NB4 (cell line): ENCODE results near the gene RPS6KA6.

Experiments
- DNase-seq: peaks from one replicate; pipeline ENCODE4 v3.0.0; 2010; ENCODE audit warnings: low read depth
- H3K4me3 ChIP-seq: one replicate; pipeline ENCODE4 v1.5.1; 2011; ENCODE audit warnings: mild to moderate bottlenecking, low read depth, low read length, moderate library complexity
- MYC ChIP-seq: IDR thresholded peaks from 2 replicates; pipeline ENCODE4 v1.6.1; 2011; ENCODE audit warnings: low read depth, low read length
- POLR2A ChIP-seq: IDR thresholded peaks from 2 replicates; pipeline ENCODE4 v1.6.1; 2011; ENCODE audit warnings: mild to moderate bottlenecking; ENCODE audit not compliant: insufficient read length; ENCODE audit errors: extremely low read depth
- TF ChIP-seq, protein P1 (sequence below): IDR thresholded peaks from one replicate; pipeline ENCODE4 v1.5.1; 2012; ENCODE audit warnings: low read depth, low read length
- TF ChIP-seq, protein P2 (sequence below): IDR thresholded peaks from 2 replicates; pipeline ENCODE4 v1.6.1; 2011; ENCODE audit warnings: low read depth, low read length

RPS6KA6 gene

DNA sequence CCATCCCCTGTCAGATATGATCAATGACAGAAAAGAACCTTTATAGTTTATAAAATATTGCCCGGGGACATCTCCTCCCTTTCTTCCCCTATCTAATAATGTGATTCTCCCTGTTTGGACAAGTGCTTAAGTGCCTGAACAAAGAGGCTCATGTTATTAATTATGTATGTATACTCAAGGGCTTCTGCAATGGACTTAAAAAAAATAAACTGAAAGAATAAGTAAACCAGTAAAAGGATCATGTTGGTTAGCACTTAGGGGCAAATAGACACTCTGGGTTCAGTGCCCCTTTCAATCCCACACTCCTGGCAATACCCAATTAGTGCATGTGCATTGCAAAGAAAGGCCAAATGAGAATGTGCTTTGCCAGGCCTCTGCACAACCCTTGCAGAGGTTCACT is 30.7 kb upstream of the RPS6KA6 start:
- no peak overlapping the region for H3K4me3 ChIP-seq
- no peak for DNase-seq
- TF ChIP-seq POLR2A (no peak), MYC (no peak)
- TF ChIP-seq, protein P1, sequence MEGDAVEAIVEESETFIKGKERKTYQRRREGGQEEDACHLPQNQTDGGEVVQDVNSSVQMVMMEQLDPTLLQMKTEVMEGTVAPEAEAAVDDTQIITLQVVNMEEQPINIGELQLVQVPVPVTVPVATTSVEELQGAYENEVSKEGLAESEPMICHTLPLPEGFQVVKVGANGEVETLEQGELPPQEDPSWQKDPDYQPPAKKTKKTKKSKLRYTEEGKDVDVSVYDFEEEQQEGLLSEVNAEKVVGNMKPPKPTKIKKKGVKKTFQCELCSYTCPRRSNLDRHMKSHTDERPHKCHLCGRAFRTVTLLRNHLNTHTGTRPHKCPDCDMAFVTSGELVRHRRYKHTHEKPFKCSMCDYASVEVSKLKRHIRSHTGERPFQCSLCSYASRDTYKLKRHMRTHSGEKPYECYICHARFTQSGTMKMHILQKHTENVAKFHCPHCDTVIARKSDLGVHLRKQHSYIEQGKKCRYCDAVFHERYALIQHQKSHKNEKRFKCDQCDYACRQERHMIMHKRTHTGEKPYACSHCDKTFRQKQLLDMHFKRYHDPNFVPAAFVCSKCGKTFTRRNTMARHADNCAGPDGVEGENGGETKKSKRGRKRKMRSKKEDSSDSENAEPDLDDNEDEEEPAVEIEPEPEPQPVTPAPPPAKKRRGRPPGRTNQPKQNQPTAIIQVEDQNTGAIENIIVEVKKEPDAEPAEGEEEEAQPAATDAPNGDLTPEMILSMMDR, result no peak
- TF ChIP-seq, protein P2, sequence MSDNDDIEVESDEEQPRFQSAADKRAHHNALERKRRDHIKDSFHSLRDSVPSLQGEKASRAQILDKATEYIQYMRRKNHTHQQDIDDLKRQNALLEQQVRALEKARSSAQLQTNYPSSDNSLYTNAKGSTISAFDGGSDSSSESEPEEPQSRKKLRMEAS, result no peak

DNA sequence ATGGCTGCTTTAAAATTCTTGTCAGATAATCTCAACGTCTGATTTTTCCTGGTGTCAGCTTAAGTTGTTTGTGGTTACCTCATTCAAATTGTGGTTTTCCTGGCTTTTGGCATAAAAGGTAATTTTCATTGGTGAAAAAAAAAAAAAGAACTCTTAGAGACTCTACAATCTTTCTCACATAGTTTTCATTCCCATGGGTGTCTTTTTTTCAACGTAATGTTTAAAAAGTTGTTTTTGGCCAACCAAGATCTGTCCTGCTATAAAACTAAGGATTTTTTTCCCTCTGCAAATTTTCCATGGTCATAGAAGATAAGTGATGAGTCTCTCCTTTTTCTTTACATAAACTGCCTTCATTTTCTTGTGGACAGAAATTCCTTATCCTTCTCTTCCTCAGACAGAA is 28.9 kb upstream of the RPS6KA6 start:
- H3K4me3 ChIP-seq, result no peak overlapping the region
- TF ChIP-seq POLR2A (no peak), MYC (no peak)
- TF ChIP-seq, protein P1, result no peak
- TF ChIP-seq, protein P2, result no peak
- no peak for DNase-seq

DNA sequence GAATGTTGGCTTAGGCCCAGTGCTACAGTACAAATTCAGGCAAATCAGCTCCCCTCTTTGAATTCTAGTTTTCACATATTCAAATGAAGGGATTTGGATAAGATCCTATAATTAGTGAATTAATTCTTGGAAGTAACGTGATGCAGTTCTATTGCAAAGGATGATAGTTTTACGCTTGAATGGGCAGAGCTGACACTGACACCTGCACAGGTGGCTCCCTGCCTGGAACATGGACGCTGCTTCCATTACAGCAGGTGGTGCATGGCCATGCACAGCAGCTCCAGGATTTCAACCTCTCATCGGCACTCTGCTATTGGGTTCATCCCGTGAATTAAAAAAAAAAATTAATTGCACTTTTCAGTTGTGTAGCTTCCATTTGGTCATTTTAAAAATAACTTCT is 28.4 kb upstream of the RPS6KA6 start:
- TF ChIP-seq, protein P1, result no peak
- TF ChIP-seq POLR2A, result no peak
- TF ChIP-seq MYC, result no peak
- TF ChIP-seq, protein P2, result no peak
- H3K4me3 ChIP-seq, result no peak overlapping the region
- no peak for DNase-seq

DNA sequence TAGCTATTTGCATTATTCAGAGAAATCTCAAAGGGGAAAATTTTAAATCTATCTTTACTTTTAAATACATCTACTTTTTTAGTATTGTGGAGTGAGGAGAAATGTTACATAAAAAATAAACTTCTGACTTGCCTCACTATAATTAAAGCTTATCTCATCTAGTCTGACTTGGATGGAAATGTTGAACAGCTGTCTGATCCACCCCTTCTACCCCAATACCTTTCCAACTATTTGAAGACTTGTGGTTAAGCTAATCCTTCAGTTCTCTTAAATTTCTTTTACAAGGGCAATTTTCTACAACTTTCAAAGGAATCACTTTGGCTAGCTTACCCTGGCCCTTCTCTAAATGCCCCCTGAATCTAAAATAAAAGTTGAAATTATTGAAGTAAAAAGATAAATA is 17.3 kb upstream of the RPS6KA6 start:
- H3K4me3 ChIP-seq, result no peak overlapping the region
- TF ChIP-seq, protein P2, result no peak
- TF ChIP-seq POLR2A (no peak), MYC (no peak)
- TF ChIP-seq, protein P1, result no peak
- no peak for DNase-seq

DNA sequence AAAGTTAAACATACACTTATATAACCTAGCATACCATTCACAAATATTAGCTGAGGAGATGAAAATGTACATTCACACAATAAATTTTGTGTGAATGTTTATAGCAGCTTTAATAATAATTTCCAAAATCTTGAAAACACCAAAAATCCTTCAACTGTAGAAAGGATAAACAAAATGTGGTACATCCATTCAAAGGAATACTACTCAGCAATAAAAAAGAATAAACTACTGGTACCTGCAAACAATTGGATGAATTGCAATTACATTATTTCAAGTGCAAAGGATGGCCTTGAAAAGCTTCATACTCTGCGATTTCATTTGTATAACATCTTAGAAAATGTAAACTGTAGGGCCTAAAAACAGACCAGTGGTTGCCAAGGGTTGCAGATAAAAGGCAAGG is 11.7 kb upstream of the RPS6KA6 start:
- no peak for DNase-seq
- no peak overlapping the region for H3K4me3 ChIP-seq
- TF ChIP-seq, protein P1, result no peak
- TF ChIP-seq MYC (no peak), POLR2A (no peak)
- TF ChIP-seq, protein P2, result no peak

DNA sequence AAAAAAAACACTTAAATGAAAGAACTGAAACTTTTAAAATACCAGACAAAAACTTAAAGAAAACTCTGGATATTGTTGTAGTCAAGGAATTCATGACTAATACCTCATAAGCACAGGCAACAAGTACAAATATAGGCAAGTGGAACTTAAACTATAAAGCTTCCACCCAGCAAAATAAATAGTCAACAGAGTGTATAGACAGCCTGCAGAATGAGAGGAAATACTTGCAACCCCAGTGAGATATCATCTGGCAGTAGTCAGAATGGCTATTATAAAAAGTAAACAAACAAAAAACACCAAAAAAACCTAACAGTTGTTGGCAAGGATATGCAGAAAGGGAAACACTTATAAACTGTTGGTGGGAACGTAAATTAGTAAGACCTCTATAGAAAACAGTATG is 9.6 kb upstream of the RPS6KA6 start:
- H3K4me3 ChIP-seq, result no peak overlapping the region
- DNase-seq, result no peak
- TF ChIP-seq, protein P1, result no peak
- TF ChIP-seq, protein P2, result no peak
- TF ChIP-seq MYC, result no peak
- no peak for TF ChIP-seq POLR2A
